ENCODE results near the gene ZNF653. TPM values are rescaled to one million over a fixed set of nuclear protein-coding genes. Genes with fewer than 3 reads are reported as not detected.

ZNF653 gene, protein sequence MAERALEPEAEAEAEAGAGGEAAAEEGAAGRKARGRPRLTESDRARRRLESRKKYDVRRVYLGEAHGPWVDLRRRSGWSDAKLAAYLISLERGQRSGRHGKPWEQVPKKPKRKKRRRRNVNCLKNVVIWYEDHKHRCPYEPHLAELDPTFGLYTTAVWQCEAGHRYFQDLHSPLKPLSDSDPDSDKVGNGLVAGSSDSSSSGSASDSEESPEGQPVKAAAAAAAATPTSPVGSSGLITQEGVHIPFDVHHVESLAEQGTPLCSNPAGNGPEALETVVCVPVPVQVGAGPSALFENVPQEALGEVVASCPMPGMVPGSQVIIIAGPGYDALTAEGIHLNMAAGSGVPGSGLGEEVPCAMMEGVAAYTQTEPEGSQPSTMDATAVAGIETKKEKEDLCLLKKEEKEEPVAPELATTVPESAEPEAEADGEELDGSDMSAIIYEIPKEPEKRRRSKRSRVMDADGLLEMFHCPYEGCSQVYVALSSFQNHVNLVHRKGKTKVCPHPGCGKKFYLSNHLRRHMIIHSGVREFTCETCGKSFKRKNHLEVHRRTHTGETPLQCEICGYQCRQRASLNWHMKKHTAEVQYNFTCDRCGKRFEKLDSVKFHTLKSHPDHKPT
- polyA plus RNA-seq (ENCODE audit: insufficient read length in 3 of 3), result 1 to 10 TPM; 9.0 to 9.9 (median 9.4) TPM

DNA sequence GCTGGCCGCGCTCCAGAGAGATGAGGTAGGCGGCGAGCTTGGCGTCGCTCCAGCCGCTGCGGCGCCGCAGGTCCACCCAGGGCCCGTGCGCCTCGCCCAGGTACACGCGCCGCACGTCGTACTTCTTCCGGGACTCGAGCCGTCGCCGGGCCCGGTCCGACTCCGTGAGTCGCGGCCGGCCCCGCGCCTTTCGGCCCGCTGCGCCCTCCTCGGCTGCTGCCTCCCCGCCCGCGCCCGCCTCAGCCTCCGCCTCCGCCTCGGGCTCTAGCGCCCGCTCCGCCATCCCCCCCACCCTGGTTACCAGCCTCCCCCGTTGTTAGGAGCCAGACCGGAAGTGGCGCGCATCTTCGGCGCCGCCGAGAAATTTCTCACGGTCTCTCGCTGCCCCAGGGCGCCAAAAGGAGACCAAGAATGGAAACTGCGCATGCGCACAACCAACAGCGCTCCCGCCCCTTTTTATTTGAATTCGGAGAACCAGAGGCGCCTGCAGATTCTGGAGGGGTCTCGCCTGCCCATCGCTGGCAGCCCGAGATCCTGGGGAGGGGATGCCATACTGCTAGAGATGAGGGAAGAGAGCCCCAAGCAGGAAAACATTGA is at the start of gene ZNF653:
ZNF653 (minus strand) TSS at position 336 of the 597 bp plus-strand sequence; CDS start at position 283, 53 bp downstream.
- peak; percentile 91 to 94 (median 93) for DNase-seq (ENCODE audit: low read depth in 3 of 3, low spot score in 2 of 3)

- DNase-seq (ENCODE audit: low read depth in 3 of 3, low spot score in 2 of 3), result no peak
Observed at GRCh38 chr19:11555246-11555645, 49.6 kb upstream of the ZNF653 start.

GRCh38 chr19:11554160-11554559 is 48.5 kb upstream of the ZNF653 start:
- no peak for DNase-seq (ENCODE audit: low read depth in 3 of 3, low spot score in 2 of 3)

GRCh38 chr19:11552666-11553372 is 47.2 kb upstream of the ZNF653 start:
- DNase-seq (ENCODE audit: low read depth in 3 of 3, low spot score in 2 of 3), result no peak

GRCh38 chr19:11551603-11552235 is 46.1 kb upstream of the ZNF653 start:
- no peak for DNase-seq (ENCODE audit: low read depth in 3 of 3, low spot score in 2 of 3)

DNA sequence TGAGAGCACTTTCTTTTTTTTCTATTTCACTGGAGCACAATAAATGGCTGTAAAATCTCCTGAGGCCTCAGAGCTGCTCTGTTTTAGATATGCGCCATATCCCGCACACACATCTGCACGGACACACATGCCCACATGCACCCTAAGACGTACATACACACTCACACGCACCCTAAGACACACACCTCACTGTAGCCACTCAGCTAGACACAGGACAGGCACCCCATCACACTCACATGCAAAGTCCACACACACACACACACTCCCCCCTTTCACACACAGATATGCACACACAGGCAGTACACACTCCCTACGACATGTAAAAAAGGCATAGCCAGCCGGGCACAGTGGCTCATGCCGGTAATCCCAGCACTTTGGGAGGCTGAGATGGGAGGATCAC is 44.6 kb upstream of the ZNF653 start:
- no peak for DNase-seq (ENCODE audit: low read depth in 3 of 3, low spot score in 2 of 3)

- DNase-seq (ENCODE audit: low read depth in 3 of 3, low spot score in 2 of 3), result no peak
Observed at GRCh38 chr19:11549386-11549953, 43.8 kb upstream of the ZNF653 start.

GRCh38 chr19:11547929-11548700 is 42.5 kb upstream of the ZNF653 start:
- DNase-seq (ENCODE audit: low read depth in 3 of 3, low spot score in 2 of 3), result no peak

DNA sequence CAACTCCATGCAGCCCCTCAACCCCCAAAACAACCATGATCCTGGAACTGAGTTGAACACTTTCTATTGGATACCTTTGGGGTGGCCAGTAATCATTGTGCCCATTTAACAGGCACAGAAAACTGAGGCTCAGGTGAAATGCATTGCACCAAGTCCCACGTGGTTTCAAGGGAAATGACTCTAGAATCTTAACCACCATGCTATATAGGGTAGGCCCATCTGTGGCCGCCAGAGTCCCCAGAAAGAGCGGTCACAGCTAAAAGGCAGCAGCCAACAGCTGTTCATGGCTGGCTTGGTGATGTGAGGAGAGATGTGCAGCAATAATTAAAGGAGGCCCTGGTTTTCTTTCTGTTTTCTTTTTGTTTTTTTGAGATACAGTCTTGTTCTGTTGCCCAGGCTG is 35.6 kb upstream of the ZNF653 start:
- DNase-seq (ENCODE audit: low read depth in 3 of 3, low spot score in 2 of 3), result no peak

GRCh38 chr19:11540645-11541044 is 35.0 kb upstream of the ZNF653 start:
- no peak for DNase-seq (ENCODE audit: low read depth in 3 of 3, low spot score in 2 of 3)

- no peak for DNase-seq (ENCODE audit: low read depth in 3 of 3, low spot score in 2 of 3)
Observed at GRCh38 chr19:11539495-11540365, 34.1 kb upstream of the ZNF653 start.

DNA sequence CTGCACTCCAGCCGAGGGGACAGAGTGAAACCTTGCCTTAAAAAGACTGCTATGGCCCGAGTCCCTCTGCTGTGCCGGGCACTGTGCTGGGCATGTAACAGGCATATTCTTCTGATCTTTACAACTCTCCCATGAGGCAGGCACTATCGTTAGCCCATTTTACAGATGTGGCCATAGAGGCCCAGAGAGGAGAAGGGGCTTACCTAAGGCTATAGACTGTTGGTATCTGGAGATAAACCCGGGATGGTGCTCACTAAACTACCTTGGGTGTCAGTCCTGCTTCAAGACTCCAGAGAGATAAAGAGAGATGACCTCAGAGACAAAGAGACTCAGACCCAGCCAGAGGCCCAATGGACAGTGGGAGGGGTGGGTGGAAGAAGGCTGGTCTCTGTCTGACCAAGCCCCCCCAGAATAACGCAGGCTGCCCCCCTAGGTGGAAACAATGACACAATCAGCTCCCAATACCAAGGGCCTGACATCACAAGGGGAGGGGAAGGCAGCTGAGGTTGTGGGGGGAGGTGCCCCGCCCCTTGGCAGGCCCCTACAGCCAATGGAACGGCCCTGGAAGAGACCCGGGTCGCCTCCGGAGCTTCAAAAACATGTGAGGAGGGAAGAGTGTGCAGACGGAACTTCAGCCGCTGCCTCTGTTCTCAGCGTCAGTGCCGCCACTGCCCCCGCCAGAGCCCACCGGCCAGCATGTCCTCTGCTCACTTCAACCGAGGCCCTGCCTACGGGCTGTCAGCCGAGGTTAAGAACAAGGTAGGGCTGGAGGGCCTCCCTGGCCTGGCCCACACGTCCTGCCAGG is 32.8 kb upstream of the ZNF653 start, which contains the start of gene CNN1:
CNN1 (plus strand) TSS at position 620 of the 805 bp plus-strand sequence; CDS start at position 697, 77 bp downstream.
- DNase-seq (ENCODE audit: low read depth in 3 of 3, low spot score in 2 of 3), result no peak

DNA sequence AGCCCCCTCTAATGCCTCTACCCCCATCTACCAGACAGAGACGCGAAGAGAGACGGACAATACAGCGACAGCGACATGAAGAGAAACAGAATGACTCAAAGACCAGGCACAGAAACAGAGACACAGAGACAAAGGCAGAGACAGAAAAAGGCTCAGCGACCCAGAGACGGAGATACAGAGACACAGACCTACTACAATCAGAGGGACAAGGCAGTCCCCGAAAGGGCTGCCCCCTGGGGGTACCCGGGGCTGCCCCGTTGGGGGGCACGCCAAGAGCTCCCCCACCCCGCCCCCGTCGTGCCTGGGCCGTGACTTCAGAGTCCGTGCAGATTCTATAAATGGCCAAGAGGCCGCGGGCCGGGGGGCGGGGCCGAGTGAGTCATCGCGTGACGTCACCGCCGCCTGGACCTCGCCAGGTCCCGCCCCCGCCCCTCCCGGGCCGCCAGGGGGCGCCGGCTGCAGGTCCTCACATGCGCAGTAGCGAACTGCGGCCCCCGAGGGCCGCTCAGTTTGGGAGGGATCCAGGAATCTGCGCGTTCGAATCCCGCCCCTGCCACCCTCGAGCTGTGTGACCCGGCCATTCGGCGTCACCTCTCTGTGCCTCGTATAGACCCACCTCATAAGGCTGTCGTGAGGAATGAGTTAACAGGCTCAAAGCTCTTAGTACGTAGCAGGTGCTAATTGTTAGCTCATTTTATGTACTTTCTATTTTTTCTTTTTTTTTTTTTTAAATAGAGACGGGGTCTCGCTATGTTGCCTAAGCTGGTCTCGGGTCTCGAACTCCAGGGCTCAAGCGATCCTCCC is 30.4 kb upstream of the ZNF653 start:
- DNase-seq (ENCODE audit: low read depth in 3 of 3, low spot score in 2 of 3), result peak in 2 of 3 donors; percentile 68 to 69

GRCh38 chr19:11534948-11535347 is 29.3 kb upstream of the ZNF653 start:
- no peak for DNase-seq (ENCODE audit: low read depth in 3 of 3, low spot score in 2 of 3)

DNA sequence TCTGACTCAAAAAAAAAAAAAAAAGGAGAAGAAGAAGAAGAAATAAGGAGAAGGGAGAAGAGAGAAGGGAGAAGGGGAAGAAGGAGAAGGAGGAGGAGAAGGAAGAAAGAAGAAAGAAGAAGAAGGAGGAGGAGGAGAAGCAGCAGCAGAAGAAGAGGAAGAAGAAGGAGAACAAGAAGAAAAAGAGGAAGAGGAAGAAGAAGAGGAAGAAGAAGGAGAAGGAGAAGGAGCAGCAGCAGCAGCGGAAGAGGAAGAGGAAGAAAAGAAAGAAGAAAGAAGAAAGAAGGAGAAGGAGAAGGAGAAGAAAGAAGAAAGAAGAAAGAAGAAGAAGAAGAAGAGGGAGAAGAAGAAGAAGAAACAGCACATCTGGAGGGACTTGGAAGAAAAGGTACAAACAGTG is 28.9 kb upstream of the ZNF653 start:
- no peak for DNase-seq (ENCODE audit: low read depth in 3 of 3, low spot score in 2 of 3)

DNA sequence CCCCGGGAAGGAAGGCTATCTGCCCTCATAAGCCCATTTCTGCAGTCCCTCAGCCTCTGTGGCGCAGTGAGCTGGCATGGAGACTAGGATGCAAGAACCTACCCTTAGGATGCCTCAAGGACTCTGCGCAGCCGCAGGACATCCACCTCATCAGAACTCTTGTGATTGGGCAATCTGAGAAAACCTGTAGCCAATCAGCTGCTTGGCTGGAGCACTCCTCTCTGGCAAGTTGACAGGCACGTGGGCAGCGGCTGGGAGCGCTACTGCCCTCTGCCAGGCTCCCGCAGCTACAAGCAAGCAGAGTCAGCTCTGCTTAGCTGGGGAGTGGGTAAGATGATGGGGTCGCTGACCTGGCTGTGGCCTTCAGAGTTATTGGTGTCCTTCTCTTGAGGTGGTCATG is 24.8 kb upstream of the ZNF653 start:
- no peak for DNase-seq (ENCODE audit: low read depth in 3 of 3, low spot score in 2 of 3)

All from right renal cortex interstitium (tissue), 3 donors.